RWPE1 (cell line): ENCODE measurements around the gene MCOLN1.
A peak's percentile ranks its signal among the peaks of the same experiment; 100 is the strongest.

ENCODE experiments used
- CTCF ChIA-PET: fragments of 350-600 bp; sonication (Branson Sonifier 250); formaldehyde crosslinking; extraction: SDS; loops from one replicate; lab custom pipeline; 2021; lab: Yijun Ruan, JAX
- POLR2A ChIA-PET: fragments of 400-600 bp; formaldehyde crosslinking; extraction: SDS; loops from one replicate; lab custom pipeline; 2020; ENCODE audit warnings: antibody characterized with exemption; ENCODE audit not compliant: low non-redundant PET; lab: Yijun Ruan, JAX
- DNase-seq: peaks from one replicate; pipeline ENCODE4 v3.0.0; 2012; ENCODE audit warnings: low spot score
- H3K27ac ChIP-seq: fragments of 450-650 bp; 2 replicates; pipeline ENCODE4 v1.5.1; 2017
- TF ChIP-seq, protein P1 (sequence below): fragments of 450-650 bp; conservative IDR thresholded peaks from 2 replicates; pipeline ENCODE4 v1.5.1; 2017; ENCODE audit warnings: low read depth, mild to moderate bottlenecking

The MCOLN1 gene

DNA sequence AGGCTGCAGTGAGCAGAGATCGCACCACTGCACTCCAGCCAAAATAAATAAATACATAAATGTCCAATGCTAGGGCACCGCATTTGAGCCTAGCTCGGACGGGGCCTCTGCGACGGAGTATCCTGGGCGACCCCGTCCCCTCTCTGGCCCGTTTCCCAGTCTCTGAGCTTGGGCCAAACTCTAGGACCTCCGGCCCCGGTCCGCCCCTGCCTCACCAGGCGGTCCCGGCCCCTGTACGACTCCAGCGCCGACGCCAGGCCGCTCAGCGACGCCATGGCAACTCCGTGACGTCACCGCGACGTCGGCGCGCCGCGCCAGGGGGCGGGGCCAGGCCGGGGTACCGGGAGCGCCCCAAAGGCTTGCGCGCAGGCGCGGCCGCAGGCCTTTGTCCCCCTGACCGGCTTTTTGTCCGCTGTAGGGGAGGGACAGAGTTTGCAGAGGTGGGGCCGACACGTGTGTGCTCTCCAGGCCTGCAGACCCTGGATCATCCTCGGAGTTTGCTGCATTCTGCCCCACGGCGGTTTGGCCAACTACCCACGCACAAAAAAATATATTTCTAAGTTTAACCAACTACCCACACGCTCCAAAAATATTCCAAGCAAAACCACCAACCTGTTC is 33.6 kb upstream of the MCOLN1 start, which contains the start of gene PEX11G:
PEX11G (minus strand) TSS at position 300 of the 618 bp plus-strand sequence; CDS start at position 275, 25 bp downstream.
- H3K27ac ChIP-seq = peak within 1 kb of the TSS; percentile 72
- TF ChIP-seq, protein P1, sequence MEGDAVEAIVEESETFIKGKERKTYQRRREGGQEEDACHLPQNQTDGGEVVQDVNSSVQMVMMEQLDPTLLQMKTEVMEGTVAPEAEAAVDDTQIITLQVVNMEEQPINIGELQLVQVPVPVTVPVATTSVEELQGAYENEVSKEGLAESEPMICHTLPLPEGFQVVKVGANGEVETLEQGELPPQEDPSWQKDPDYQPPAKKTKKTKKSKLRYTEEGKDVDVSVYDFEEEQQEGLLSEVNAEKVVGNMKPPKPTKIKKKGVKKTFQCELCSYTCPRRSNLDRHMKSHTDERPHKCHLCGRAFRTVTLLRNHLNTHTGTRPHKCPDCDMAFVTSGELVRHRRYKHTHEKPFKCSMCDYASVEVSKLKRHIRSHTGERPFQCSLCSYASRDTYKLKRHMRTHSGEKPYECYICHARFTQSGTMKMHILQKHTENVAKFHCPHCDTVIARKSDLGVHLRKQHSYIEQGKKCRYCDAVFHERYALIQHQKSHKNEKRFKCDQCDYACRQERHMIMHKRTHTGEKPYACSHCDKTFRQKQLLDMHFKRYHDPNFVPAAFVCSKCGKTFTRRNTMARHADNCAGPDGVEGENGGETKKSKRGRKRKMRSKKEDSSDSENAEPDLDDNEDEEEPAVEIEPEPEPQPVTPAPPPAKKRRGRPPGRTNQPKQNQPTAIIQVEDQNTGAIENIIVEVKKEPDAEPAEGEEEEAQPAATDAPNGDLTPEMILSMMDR = no peak
- POLR2A ChIA-PET = no interaction called here
- CTCF ChIA-PET = no interaction called here
- DNase-seq = peak; percentile 95

DNA sequence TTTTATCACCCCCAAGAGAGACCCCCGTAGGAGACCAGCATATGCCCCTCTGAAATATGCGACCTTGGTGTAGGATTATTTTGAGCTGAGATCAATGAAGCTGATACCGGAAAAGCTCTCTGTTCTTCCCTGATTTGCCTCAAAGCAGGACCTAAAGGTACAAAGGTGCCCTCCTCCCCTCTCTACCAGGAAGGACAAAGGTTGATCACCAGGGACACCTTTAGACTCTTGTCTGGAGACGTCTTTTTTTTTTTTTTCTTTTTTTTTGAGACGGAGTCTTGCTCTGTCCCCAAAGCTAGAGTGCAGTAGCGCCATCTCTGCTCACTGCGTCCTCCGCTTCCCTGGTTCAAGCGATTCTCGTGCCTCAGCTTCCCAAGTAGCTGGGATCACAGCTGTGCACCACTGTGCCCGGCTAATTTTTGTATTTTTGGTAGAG is 32.8 kb upstream of the MCOLN1 start:
- ChIA-PET POLR2A (no interaction called here), CTCF (interaction anchor here (0.5 kb wide), 1 partner anchor 102 kb away, joined by 3 read pairs; no protein-coding TSS in a partner anchor)
- DNase-seq = no peak
- H3K27ac ChIP-seq = peak overlapping the region; percentile 16; the same call in 1 of the 2 replicates
- TF ChIP-seq, protein P1 = no peak

DNA sequence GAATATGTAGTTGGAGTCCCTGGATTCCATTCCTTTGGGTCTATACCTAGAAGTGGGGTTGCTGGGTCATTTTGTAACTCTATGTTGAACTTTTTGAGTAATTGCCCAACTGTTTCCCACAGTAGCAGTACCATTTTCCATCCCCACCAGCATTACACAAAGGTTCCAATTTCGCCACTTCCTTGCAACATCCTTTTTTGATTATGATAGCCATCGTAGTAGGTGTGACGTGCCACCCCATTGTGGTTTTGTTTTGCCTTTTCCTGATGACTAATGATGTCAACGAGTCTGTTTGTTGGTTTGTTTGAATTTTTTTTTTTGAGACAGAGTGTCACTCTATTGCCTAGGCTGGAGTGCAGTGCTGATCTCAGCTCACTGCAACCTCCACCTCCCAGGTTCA is 30.3 kb upstream of the MCOLN1 start:
- peak overlapping the region; percentile 97 for H3K27ac ChIP-seq
- DNase-seq = no peak
- POLR2A ChIA-PET = no interaction called here
- TF ChIP-seq, protein P1 = no peak
- CTCF ChIA-PET = no interaction called here

DNA sequence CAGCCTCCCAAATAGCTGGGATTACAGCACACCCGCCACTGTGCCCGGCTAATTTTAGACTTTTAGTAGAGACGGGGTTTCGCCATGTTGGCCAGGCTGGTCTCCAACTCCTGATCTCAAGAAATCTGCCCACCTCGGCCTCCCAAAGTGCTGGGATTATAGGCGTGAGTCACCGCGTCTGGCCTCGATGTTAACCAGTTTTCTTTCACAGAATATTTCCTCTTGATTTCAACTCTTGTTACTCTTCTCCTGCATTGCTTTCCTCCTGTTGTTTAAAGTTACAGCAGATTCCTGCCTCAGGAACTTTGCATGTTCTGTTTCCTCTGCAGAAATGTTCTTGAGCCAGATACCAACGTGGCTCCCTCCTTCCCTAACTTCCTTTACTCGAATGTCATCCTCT is 29.9 kb upstream of the MCOLN1 start:
- ChIA-PET POLR2A (no interaction called here), CTCF (no interaction called here)
- TF ChIP-seq, protein P1 = no peak
- no peak for DNase-seq
- H3K27ac ChIP-seq = peak overlapping the region; percentile 97

DNA sequence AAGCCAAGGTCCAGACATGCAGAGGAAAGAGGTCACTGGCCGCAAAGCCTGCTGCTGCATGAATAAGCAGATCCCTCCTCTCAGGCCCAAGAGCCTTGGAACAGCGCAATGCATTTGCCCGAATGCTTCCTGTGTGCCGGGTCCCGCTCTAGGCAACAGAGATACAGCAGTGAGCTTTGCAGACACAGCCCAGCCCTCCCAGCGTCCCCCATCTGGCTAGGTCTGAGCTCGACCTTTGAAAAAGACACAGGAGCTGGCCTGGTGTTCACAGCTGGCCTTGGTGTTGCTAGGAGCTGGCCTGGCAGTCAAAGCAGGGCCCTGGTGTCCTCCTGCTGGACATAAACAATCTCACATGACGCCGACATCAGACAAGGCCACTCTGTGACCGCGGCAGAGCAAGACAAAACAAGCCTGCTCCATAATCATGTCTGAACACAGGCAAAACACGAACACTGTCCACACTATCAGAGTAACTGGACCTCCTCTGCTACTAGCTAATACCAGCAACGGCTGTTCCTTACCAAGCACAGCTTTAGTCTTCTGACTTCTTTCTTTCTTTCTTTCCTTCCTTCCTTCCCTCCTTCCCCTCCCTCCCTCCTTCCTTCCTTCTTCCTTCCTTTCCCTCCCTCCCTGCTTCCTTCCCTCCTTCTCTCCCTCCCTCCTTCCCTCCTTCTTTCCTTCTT is 27.9 kb upstream of the MCOLN1 start:
- no peak for DNase-seq
- POLR2A ChIA-PET = no interaction called here
- peak overlapping the region; percentile 97 for H3K27ac ChIP-seq
- TF ChIP-seq, protein P1 = no peak
- CTCF ChIA-PET = interaction anchor here (0.6 to 1.0 kb wide), 2 partner anchors 47 to 139 kb away, joined by 3 read pairs; no protein-coding TSS in a partner anchor

DNA sequence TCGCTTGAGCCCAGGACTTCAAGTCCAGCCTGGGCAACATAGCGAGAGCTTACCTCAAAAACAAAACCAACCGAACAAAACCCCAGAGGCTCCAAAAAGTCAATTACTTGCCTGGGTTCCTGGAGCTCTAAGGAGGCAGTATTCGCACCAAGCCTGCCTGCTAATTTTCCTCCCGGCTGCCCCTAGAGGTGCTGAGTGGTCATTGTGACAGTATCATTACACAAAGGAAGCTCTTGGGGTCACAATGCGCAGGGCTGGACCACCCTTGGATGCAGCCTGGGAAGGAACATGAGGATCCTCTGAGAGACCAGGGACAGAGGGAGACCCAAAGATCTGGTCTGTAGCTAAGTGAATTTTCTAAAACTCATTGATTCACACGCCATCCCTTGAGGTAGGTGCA is 25.1 kb upstream of the MCOLN1 start:
- TF ChIP-seq, protein P1 = peak; percentile 38
- DNase-seq = no peak
- CTCF ChIA-PET = interaction anchor here (0.5 to 1.6 kb wide), 8 partner anchors 20 to 143 kb away, joined by 3 to 5 read pairs (median 4); no protein-coding TSS in a partner anchor

More for the DNA sequence above, 25.1 kb upstream of the MCOLN1 start:
- POLR2A ChIA-PET = interaction anchor here (0.6 kb wide), 1 partner anchor 11 kb away, joined by 5 read pairs; no protein-coding TSS in a partner anchor
- H3K27ac ChIP-seq = no peak overlapping the region
